HFF-Myc (cell line): ENCODE measurements around the gene AIPL1.

Source experiments
- DNase-seq: peaks from one replicate; pipeline ENCODE4 v3.0.0-alpha.2; 2011; ENCODE audit warnings: low read depth; ENCODE audit errors: extremely low read depth
- H3K4me3 ChIP-seq: replicated peaks from 2 replicates; pipeline ENCODE4 v1.5.1; 2011; ENCODE audit warnings: low read depth, mild to moderate bottlenecking, control low read depth, low read length
- CTCF ChIP-seq: IDR thresholded peaks from 2 replicates; pipeline ENCODE4 v1.5.1; 2012; ENCODE audit warnings: mild to moderate bottlenecking, low read depth, low read length, control low read depth; ENCODE audit errors: missing control alignments

AIPL1 gene

GRCh38 chr17:6402258-6402657 is 32.7 kb downstream of the AIPL1 start:
- H3K4me3 ChIP-seq: no peak overlapping the region
- no peak for DNase-seq
- no peak for TF ChIP-seq CTCF

GRCh38 chr17:6398955-6399354 is 36.0 kb downstream of the AIPL1 start:
- TF ChIP-seq CTCF: no peak
- no peak for DNase-seq
- H3K4me3 ChIP-seq: no peak overlapping the region

- no peak for DNase-seq
- no peak for TF ChIP-seq CTCF
- H3K4me3 ChIP-seq: no peak overlapping the region
Observed at GRCh38 chr17:6394055-6394606, 40.8 kb downstream of the AIPL1 start.

- no peak for DNase-seq
- no peak for TF ChIP-seq CTCF
- H3K4me3 ChIP-seq: no peak overlapping the region
Observed at GRCh38 chr17:6393351-6393952, 41.5 kb downstream of the AIPL1 start.

- no peak overlapping the region for H3K4me3 ChIP-seq
- TF ChIP-seq CTCF: no peak
- no peak for DNase-seq
Observed at GRCh38 chr17:6392609-6393350, 42.1 kb downstream of the AIPL1 start.

GRCh38 chr17:6388416-6388815 is 46.5 kb downstream of the AIPL1 start:
- DNase-seq: no peak
- no peak overlapping the region for H3K4me3 ChIP-seq
- no peak for TF ChIP-seq CTCF
